ENCODE results near the gene POLL. TPM values are rescaled to one million over a fixed set of nuclear protein-coding genes. Genes with fewer than 3 reads are reported as not detected.
"Not testable (repeated sequence)": the region's sequence is repeated elsewhere in the genome, so short reads cannot be mapped to it uniquely, and the experiment has no call there.

POLL gene
- total RNA-seq, 1 donor from 2014 or later, result 29.2 TPM

GRCh38 chr10:101611096-101611905 lies 23.2 kb upstream of the POLL start:
- intact Hi-C loops (cut with micrococcal nuclease), result no loop called here

GRCh38 chr10:101609481-101609880 lies 21.4 kb upstream of the POLL start:
- intact Hi-C loops (cut with micrococcal nuclease), result no loop called here

- intact Hi-C loops (cut with micrococcal nuclease), result no loop called here
Measured at GRCh38 chr10:101607124-101607523, 19.1 kb upstream of the POLL start.

GRCh38 chr10:101602761-101603398 lies 14.8 kb upstream of the POLL start:
- intact Hi-C loops (cut with micrococcal nuclease), result loop anchor here (1.0 kb wide), 1 partner anchor 177 kb away; no protein-coding TSS in a partner anchor

GRCh38 chr10:101601541-101601940 lies 13.5 kb upstream of the POLL start:
- intact Hi-C loops (cut with micrococcal nuclease), result no loop called here

- intact Hi-C loops (cut with micrococcal nuclease), result no loop called here
Measured at GRCh38 chr10:101597091-101597900, 9.2 kb upstream of the POLL start.

- intact Hi-C loops (cut with micrococcal nuclease), result no loop called here
Measured at GRCh38 chr10:101595591-101596433, 7.8 kb upstream of the POLL start.

- intact Hi-C loops (cut with micrococcal nuclease), result not testable (repeated sequence)
Measured at GRCh38 chr10:101593331-101593730, 5.3 kb upstream of the POLL start.

- intact Hi-C loops (cut with micrococcal nuclease), result no loop called here
Measured at GRCh38 chr10:101588879-101589278, 822 bp upstream of the POLL start.

GRCh38 chr10:101585841-101586240 lies 2.2 kb downstream of the POLL start:
- intact Hi-C loops (cut with micrococcal nuclease), result no loop called here

- intact Hi-C loops (cut with micrococcal nuclease), result no loop called here
Measured at GRCh38 chr10:101580486-101581399, 7.3 kb downstream of the POLL start.

GRCh38 chr10:101579516-101579870 lies 8.6 kb downstream of the POLL start:
- intact Hi-C loops (cut with micrococcal nuclease), result no loop called here

GRCh38 chr10:101578803-101579515 lies 9.1 kb downstream of the POLL start:
- intact Hi-C loops (cut with micrococcal nuclease), result no loop called here

GRCh38 chr10:101578192-101578591 lies 9.9 kb downstream of the POLL start:
- intact Hi-C loops (cut with micrococcal nuclease), result no loop called here

GRCh38 chr10:101577121-101577871 lies 10.8 kb downstream of the POLL start:
- intact Hi-C loops (cut with micrococcal nuclease), result no loop called here

GRCh38 chr10:101576211-101576863 lies 11.7 kb downstream of the POLL start:
- intact Hi-C loops (cut with micrococcal nuclease), result no loop called here

- intact Hi-C loops (cut with micrococcal nuclease), result no loop called here
Measured at GRCh38 chr10:101575580-101576210, 12.4 kb downstream of the POLL start.

GRCh38 chr10:101575091-101575490 lies 13.0 kb downstream of the POLL start:
- intact Hi-C loops (cut with micrococcal nuclease), result no loop called here

All from T-helper 2 cell treated with Interferon-gamma antibody and Interleukin-4, amounts not matched to agents 100 ng/mL and 5 ng/mL, for 36 hours (primary cell).